ENCODE measurements around the gene OLFML2B. TPM values are rescaled to one million over a fixed set of nuclear protein-coding genes. Genes with fewer than 3 reads are reported as not detected.
"Not testable (repeated sequence)": the region's sequence is repeated elsewhere in the genome, so short reads cannot be mapped to it uniquely, and the experiment has no call there.

The OLFML2B gene
- 9.3 TPM for polyA plus RNA-seq (2013, experiment 1 of 4)
- 8.6 TPM for polyA plus RNA-seq (2013, experiment 2 of 4)
- 8.1 TPM for polyA plus RNA-seq (2013, experiment 3 of 4)
- 9.8 TPM for polyA plus RNA-seq (2013, experiment 4 of 4)

GRCh38 chr1:162023547-162024501 lies at the start of gene OLFML2B:
Gene OLFML2B (minus strand): TSS chr1:162023869. CDS start chr1:162023430, 439 bp downstream.
- WGBS, 2 experiments, result 1% methylated on average over 85 of the region's 85 CpGs
- peaks cover 7% of the 10 kb centered on the region for H3K4me1 ChIP-seq (ENCODE audit: control insufficient read depth, insufficient read depth, low read length)
- H3K27me3 ChIP-seq (ENCODE audit: control insufficient read depth, insufficient read depth, low read length, poor library complexity, severe bottlenecking), result peaks cover 49% of the 10 kb centered on the region
- no peak within 1 kb of the TSS for H3K27ac ChIP-seq (ENCODE audit: insufficient read depth, low read depth, low read length, poor library complexity, severe bottlenecking)
- no peaks in the 10 kb centered on the region for H3K9me3 ChIP-seq (ENCODE audit: control insufficient read depth, low read length)
- H3K4me3 ChIP-seq (ENCODE audit: insufficient read depth, low read depth, low read length), result peak within 1 kb of the TSS; percentile 56
- no peaks in the 10 kb centered on the region for H3K36me3 ChIP-seq (ENCODE audit: control insufficient read depth, insufficient read depth, low read length)

- peaks cover 12% of the 10 kb centered on the region for H3K27me3 ChIP-seq (ENCODE audit: control insufficient read depth, insufficient read depth, low read length, poor library complexity, severe bottlenecking)
- H3K4me3 ChIP-seq (ENCODE audit: insufficient read depth, low read depth, low read length), result no peak overlapping the region
- no peak overlapping the region for H3K27ac ChIP-seq (ENCODE audit: insufficient read depth, low read depth, low read length, poor library complexity, severe bottlenecking)
- H3K9me3 ChIP-seq (ENCODE audit: control insufficient read depth, low read length), result no peaks in the 10 kb centered on the region
- H3K4me1 ChIP-seq (ENCODE audit: control insufficient read depth, insufficient read depth, low read length), result peaks cover 20% of the 10 kb centered on the region
- no peaks in the 10 kb centered on the region for H3K36me3 ChIP-seq (ENCODE audit: control insufficient read depth, insufficient read depth, low read length)
- WGBS, 2 experiments, result 81 to 86% methylated on average over 3 of the region's 3 CpGs
Measured at GRCh38 chr1:162072740-162073139, 49.1 kb upstream of the OLFML2B start.

GRCh38 chr1:162070825-162071224 lies 47.2 kb upstream of the OLFML2B start:
- Histone ChIP-seq H3K27ac (ENCODE audit: insufficient read depth, low read depth, low read length, poor library complexity, severe bottlenecking) (no peak overlapping the region), H3K27me3 (ENCODE audit: control insufficient read depth, insufficient read depth, low read length, poor library complexity, severe bottlenecking) (peaks cover 12% of the 10 kb centered on the region), H3K4me1 (ENCODE audit: control insufficient read depth, insufficient read depth, low read length) (peaks cover 20% of the 10 kb centered on the region), H3K9me3 (ENCODE audit: control insufficient read depth, low read length) (no peaks in the 10 kb centered on the region), H3K36me3 (ENCODE audit: control insufficient read depth, insufficient read depth, low read length) (no peaks in the 10 kb centered on the region), H3K4me3 (ENCODE audit: insufficient read depth, low read depth, low read length) (peak overlapping the region; percentile 81)
- WGBS, 2 experiments, result 6 to 8% methylated on average over 7 of the region's 7 CpGs

- H3K4me3 ChIP-seq (ENCODE audit: insufficient read depth, low read depth, low read length), result peak overlapping the region; percentile 81
- peaks cover 12% of the 10 kb centered on the region for H3K27me3 ChIP-seq (ENCODE audit: control insufficient read depth, insufficient read depth, low read length, poor library complexity, severe bottlenecking)
- 0 to 1% methylated on average over 29 of the region's 29 CpGs for WGBS, 2 experiments
- H3K4me1 ChIP-seq (ENCODE audit: control insufficient read depth, insufficient read depth, low read length), result peaks cover 20% of the 10 kb centered on the region
- no peak overlapping the region for H3K27ac ChIP-seq (ENCODE audit: insufficient read depth, low read depth, low read length, poor library complexity, severe bottlenecking)
- no peaks in the 10 kb centered on the region for H3K36me3 ChIP-seq (ENCODE audit: control insufficient read depth, insufficient read depth, low read length)
- no peaks in the 10 kb centered on the region for H3K9me3 ChIP-seq (ENCODE audit: control insufficient read depth, low read length)
Measured at GRCh38 chr1:162070094-162070748, 46.6 kb upstream of the OLFML2B start.

- peak within 1 kb of the TSS; percentile 81 for H3K4me3 ChIP-seq (ENCODE audit: insufficient read depth, low read depth, low read length)
- WGBS, 2 experiments, result 0% methylated on average over 95 of the region's 95 CpGs
- H3K27ac ChIP-seq (ENCODE audit: insufficient read depth, low read depth, low read length, poor library complexity, severe bottlenecking), result no peak within 1 kb of the TSS
Measured at GRCh38 chr1:162069334-162070093, 45.8 kb upstream of the OLFML2B start, which contains the start of gene NOS1AP. Gene NOS1AP (plus strand): TSS chr1:162069691. CDS start chr1:162070178, 487 bp downstream.

GRCh38 chr1:162068301-162068700 lies 44.6 kb upstream of the OLFML2B start:
- peaks cover 23% of the 10 kb centered on the region for H3K4me1 ChIP-seq (ENCODE audit: control insufficient read depth, insufficient read depth, low read length)
- 95 to 98% methylated on average over 4 of the region's 4 CpGs for WGBS, 2 experiments

More at GRCh38 chr1:162069334-162070093, 45.8 kb upstream of the OLFML2B start, which contains the start of gene NOS1AP:
- Histone ChIP-seq H3K27me3 (ENCODE audit: control insufficient read depth, insufficient read depth, low read length, poor library complexity, severe bottlenecking) (peaks cover 12% of the 10 kb centered on the region), H3K9me3 (ENCODE audit: control insufficient read depth, low read length) (no peaks in the 10 kb centered on the region), H3K36me3 (ENCODE audit: control insufficient read depth, insufficient read depth, low read length) (no peaks in the 10 kb centered on the region), H3K4me1 (ENCODE audit: control insufficient read depth, insufficient read depth, low read length) (peaks cover 20% of the 10 kb centered on the region)

GRCh38 chr1:162067466-162067865 lies 43.8 kb upstream of the OLFML2B start:
- no peaks in the 10 kb centered on the region for H3K36me3 ChIP-seq (ENCODE audit: control insufficient read depth, insufficient read depth, low read length)
- WGBS, 2 experiments, result 100% methylated on average over 1 of the region's 1 CpG
- peaks cover 12% of the 10 kb centered on the region for H3K27me3 ChIP-seq (ENCODE audit: control insufficient read depth, insufficient read depth, low read length, poor library complexity, severe bottlenecking)
- H3K27ac ChIP-seq (ENCODE audit: insufficient read depth, low read depth, low read length, poor library complexity, severe bottlenecking), result no peak overlapping the region
- peaks cover 26% of the 10 kb centered on the region for H3K4me1 ChIP-seq (ENCODE audit: control insufficient read depth, insufficient read depth, low read length)
- no peaks in the 10 kb centered on the region for H3K9me3 ChIP-seq (ENCODE audit: control insufficient read depth, low read length)
- H3K4me3 ChIP-seq (ENCODE audit: insufficient read depth, low read depth, low read length), result no peak overlapping the region

More at GRCh38 chr1:162068301-162068700, 44.6 kb upstream of the OLFML2B start:
- Histone ChIP-seq H3K27ac (ENCODE audit: insufficient read depth, low read depth, low read length, poor library complexity, severe bottlenecking) (no peak overlapping the region), H3K9me3 (ENCODE audit: control insufficient read depth, low read length) (no peaks in the 10 kb centered on the region), H3K27me3 (ENCODE audit: control insufficient read depth, insufficient read depth, low read length, poor library complexity, severe bottlenecking) (peaks cover 12% of the 10 kb centered on the region), H3K4me3 (ENCODE audit: insufficient read depth, low read depth, low read length) (no peak overlapping the region), H3K36me3 (ENCODE audit: control insufficient read depth, insufficient read depth, low read length) (no peaks in the 10 kb centered on the region)

- H3K27me3 ChIP-seq (ENCODE audit: control insufficient read depth, insufficient read depth, low read length, poor library complexity, severe bottlenecking), result peaks cover 12% of the 10 kb centered on the region
- peaks cover 22% of the 10 kb centered on the region for H3K4me1 ChIP-seq (ENCODE audit: control insufficient read depth, insufficient read depth, low read length)
- H3K27ac ChIP-seq (ENCODE audit: insufficient read depth, low read depth, low read length, poor library complexity, severe bottlenecking); H3K4me3 ChIP-seq (ENCODE audit: insufficient read depth, low read depth, low read length); H3K9me3 ChIP-seq (ENCODE audit: control insufficient read depth, low read length); H3K36me3 ChIP-seq (ENCODE audit: control insufficient read depth, insufficient read depth, low read length): not testable (repeated sequence)
- WGBS, 2 experiments, result 91 to 92% methylated on average over 3 to 4 of the region's 4 CpGs
Measured at GRCh38 chr1:162066836-162067235, 43.2 kb upstream of the OLFML2B start.

- Histone ChIP-seq H3K4me1 (ENCODE audit: control insufficient read depth, insufficient read depth, low read length) (peaks cover 14% of the 10 kb centered on the region), H3K9me3 (ENCODE audit: control insufficient read depth, low read length) (no peaks in the 10 kb centered on the region), H3K36me3 (ENCODE audit: control insufficient read depth, insufficient read depth, low read length) (no peaks in the 10 kb centered on the region), H3K27me3 (ENCODE audit: control insufficient read depth, insufficient read depth, low read length, poor library complexity, severe bottlenecking) (peaks cover 6% of the 10 kb centered on the region), H3K4me3 (ENCODE audit: insufficient read depth, low read depth, low read length) (no peak overlapping the region), H3K27ac (ENCODE audit: insufficient read depth, low read depth, low read length, poor library complexity, severe bottlenecking) (no peak overlapping the region)
- WGBS, 2 experiments, result 58 to 66% methylated on average over 2 of the region's 2 CpGs
Measured at GRCh38 chr1:162065016-162065415, 41.3 kb upstream of the OLFML2B start.
